Astrocyte (in vitro differentiated cells and primary cell): Measurements from ENCODE around the gene OR52K2. TPM values are rescaled to one million over a fixed set of nuclear protein-coding genes. Genes with fewer than 3 reads are reported as not detected.

ENCODE experiments used
- DNase-seq: peaks from one replicate; pipeline ENCODE4 v3.0.0-alpha.2; 2010; ENCODE audit warnings: low read depth
- FAIRE-seq: peaks from 2 replicates; lab custom pipeline; 2011; peaks lifted over from hg19 to GRCh38; lab: Jason Lieb, UNC
- H2AFZ ChIP-seq: 2 replicates; pipeline ENCODE4 v1.6.0; 2012; ENCODE audit warnings: low read depth, low read length, inconsistent platforms
- H3K27ac ChIP-seq: 2 replicates; pipeline ENCODE4 v1.5.1; 2011; ENCODE audit warnings: low read depth, low read length, inconsistent platforms
- H3K27me3 ChIP-seq: 2 replicates; pipeline ENCODE4 v1.6.0; 2011; ENCODE audit warnings: low read length, inconsistent platforms; ENCODE audit not compliant: insufficient read depth
- H3K36me3 ChIP-seq: 2 replicates; pipeline ENCODE4 v1.5.1; 2011; ENCODE audit warnings: low read length, inconsistent platforms; ENCODE audit not compliant: insufficient read depth
- H3K4me1 ChIP-seq: 2 replicates; pipeline ENCODE4 v1.5.1; 2011; ENCODE audit warnings: low read length, inconsistent platforms; ENCODE audit not compliant: insufficient read depth
- H3K4me2 ChIP-seq: 2 replicates; pipeline ENCODE4 v1.6.0; 2012; ENCODE audit warnings: low read length, inconsistent platforms
- H3K4me3 ChIP-seq: 2 replicates; pipeline ENCODE4 v1.5.1; 2011; ENCODE audit warnings: low read depth, mild to moderate bottlenecking, low read length, inconsistent platforms; ENCODE audit not compliant: insufficient read depth
- H3K79me2 ChIP-seq: 2 replicates; pipeline ENCODE4 v1.6.0; 2012; ENCODE audit warnings: mild to moderate bottlenecking, low read length, inconsistent platforms; ENCODE audit not compliant: insufficient read depth
- H3K9ac ChIP-seq: 2 replicates; pipeline ENCODE4 v1.6.0; 2012; ENCODE audit warnings: mild to moderate bottlenecking, low read length, inconsistent platforms
- H3K9me3 ChIP-seq: 2 replicates; pipeline ENCODE4 v1.5.1; 2012; ENCODE audit warnings: low read depth, mild to moderate bottlenecking, low read length, inconsistent platforms; ENCODE audit not compliant: insufficient read depth
- H4K20me1 ChIP-seq: 2 replicates; pipeline ENCODE4 v1.6.0; 2012; ENCODE audit warnings: low read length, inconsistent platforms; ENCODE audit not compliant: insufficient read depth
- H3K27ac Mint-ChIP-seq: one replicate; pipeline ENCODE4 v1.8.0; 2021; ENCODE audit warnings: mild to moderate bottlenecking, mixed read lengths; ENCODE audit not compliant: unreplicated experiment
- H3K27me3 Mint-ChIP-seq: one replicate; pipeline ENCODE4 v1.8.0; 2021; ENCODE audit warnings: low read depth, mixed read lengths; ENCODE audit not compliant: unreplicated experiment
- H3K36me3 Mint-ChIP-seq: one replicate; pipeline ENCODE4 v1.8.0; 2021; ENCODE audit warnings: low read depth, mixed read lengths; ENCODE audit not compliant: unreplicated experiment
- H3K4me1 Mint-ChIP-seq: one replicate; pipeline ENCODE4 v1.8.0; 2021; ENCODE audit warnings: low read depth, mixed read lengths; ENCODE audit not compliant: unreplicated experiment
- H3K4me3 Mint-ChIP-seq: one replicate; pipeline ENCODE4 v1.8.0; 2021; ENCODE audit warnings: mild to moderate bottlenecking, moderate library complexity, mixed read lengths; ENCODE audit not compliant: unreplicated experiment
- H3K9me3 Mint-ChIP-seq: one replicate; pipeline ENCODE4 v1.8.0; 2021; ENCODE audit warnings: mild to moderate bottlenecking, mixed read lengths; ENCODE audit not compliant: unreplicated experiment
- EZH2 ChIP-seq: IDR thresholded peaks from 2 replicates; pipeline ENCODE4 v1.6.1; 2012; ENCODE audit warnings: mild to moderate bottlenecking, low read length, inconsistent platforms; ENCODE audit not compliant: insufficient read depth
- total RNA-seq: library from RNA; stranded (reverse); gene quantifications from 2 replicates; pipeline ENCODE4 v1.2.1, GENCODE V29; 2021
- TF ChIP-seq, protein P1 (sequence below): IDR thresholded peaks from 2 replicates; pipeline ENCODE4 v1.5.1; 2011; ENCODE audit warnings: low read depth, mild to moderate bottlenecking, inconsistent platforms, low read length, moderate library complexity; ENCODE audit not compliant: insufficient read depth

OR52K2 gene
- total RNA-seq, 1 donor from 2014 or later, result 0.23 TPM

DNA sequence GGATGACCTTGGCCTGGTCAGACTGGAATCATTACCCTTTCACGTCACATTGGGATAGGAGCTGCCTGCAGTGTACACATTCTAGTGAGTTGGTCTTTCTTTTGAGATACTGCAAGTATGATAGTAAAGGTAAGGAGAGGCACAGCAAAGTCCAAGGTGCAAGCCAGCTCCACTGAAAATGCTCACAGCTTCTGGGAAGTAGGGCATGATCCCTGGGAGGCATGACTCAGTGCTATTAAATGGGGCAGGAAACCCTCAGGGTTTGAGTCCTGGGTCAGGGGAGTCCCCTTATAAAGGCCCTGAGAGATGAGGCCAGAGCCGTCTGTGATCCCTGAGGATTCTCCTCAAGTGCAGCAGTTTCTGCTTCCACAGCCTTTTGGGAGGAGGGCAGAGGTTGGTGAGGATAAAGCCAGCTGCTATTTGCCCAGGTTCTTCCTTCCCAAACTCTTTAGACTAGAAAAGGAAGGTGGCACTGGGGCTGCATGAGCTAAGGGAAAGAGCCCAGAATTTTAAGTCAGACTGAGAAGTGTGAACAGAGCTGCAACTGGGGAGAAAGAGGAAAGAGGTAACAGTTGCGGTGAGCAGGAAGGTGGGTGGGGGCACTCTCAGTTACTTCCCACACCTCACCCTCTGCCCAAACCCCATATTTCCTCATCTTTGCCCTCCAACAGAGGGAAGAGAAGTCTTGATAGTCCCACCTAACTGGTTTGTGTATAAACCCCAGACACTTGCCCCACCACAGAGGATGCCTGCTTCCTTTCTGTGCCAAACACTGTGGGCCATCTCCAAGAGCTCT lies 18.9 kb downstream of the OR52K2 start:
- H3K27me3 Mint-ChIP-seq, result no peaks in the 10 kb centered on the region
- H3K27ac ChIP-seq, result no peak overlapping the region
- FAIRE-seq (no peak), DNase-seq (no peak)
- H3K27ac Mint-ChIP-seq, result no peak overlapping the region
- H3K4me1 Mint-ChIP-seq, result peaks cover 3% of the 10 kb centered on the region
- H3K4me1 ChIP-seq, result no peaks in the 10 kb centered on the region
- H3K4me2 ChIP-seq, result no peak overlapping the region
- H3K9me3 Mint-ChIP-seq, result peaks cover 13% of the 10 kb centered on the region
- no peaks in the 10 kb centered on the region for H3K27me3 ChIP-seq
- H3K79me2 ChIP-seq, result no peaks in the 10 kb centered on the region
- H2AFZ ChIP-seq, result no peak overlapping the region
- no peaks in the 10 kb centered on the region for H3K9me3 ChIP-seq
- no peak for TF ChIP-seq EZH2
- TF ChIP-seq, protein P1, sequence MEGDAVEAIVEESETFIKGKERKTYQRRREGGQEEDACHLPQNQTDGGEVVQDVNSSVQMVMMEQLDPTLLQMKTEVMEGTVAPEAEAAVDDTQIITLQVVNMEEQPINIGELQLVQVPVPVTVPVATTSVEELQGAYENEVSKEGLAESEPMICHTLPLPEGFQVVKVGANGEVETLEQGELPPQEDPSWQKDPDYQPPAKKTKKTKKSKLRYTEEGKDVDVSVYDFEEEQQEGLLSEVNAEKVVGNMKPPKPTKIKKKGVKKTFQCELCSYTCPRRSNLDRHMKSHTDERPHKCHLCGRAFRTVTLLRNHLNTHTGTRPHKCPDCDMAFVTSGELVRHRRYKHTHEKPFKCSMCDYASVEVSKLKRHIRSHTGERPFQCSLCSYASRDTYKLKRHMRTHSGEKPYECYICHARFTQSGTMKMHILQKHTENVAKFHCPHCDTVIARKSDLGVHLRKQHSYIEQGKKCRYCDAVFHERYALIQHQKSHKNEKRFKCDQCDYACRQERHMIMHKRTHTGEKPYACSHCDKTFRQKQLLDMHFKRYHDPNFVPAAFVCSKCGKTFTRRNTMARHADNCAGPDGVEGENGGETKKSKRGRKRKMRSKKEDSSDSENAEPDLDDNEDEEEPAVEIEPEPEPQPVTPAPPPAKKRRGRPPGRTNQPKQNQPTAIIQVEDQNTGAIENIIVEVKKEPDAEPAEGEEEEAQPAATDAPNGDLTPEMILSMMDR, result no peak
- no peaks in the 10 kb centered on the region for H3K36me3 ChIP-seq
- no peak overlapping the region for H3K9ac ChIP-seq
- H3K36me3 Mint-ChIP-seq, result no peaks in the 10 kb centered on the region
- no peak overlapping the region for H3K4me3 Mint-ChIP-seq
- H3K4me3 ChIP-seq, result no peak overlapping the region
- H4K20me1 ChIP-seq, result no peaks in the 10 kb centered on the region

DNA sequence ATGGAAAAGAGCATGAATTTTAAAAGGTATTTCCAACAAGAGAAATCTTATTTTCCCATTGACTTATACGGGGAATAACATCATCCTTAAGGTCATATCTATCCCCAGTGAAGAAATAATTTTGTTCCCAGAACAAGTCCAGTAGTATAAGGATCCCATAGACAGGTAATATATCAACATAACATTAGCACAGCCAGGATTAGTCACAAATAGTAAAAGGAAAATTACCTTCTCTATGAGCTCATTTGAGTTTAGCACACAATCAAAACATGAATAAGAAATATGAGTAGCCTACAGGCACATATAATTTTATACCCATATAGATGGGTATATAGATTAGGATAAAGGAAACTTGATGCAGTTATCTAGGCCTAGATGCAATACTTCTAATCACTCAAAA lies 30.5 kb downstream of the OR52K2 start:
- Histone ChIP-seq H2AFZ (no peak overlapping the region), H3K4me3 (no peak overlapping the region), H3K36me3 (no peaks in the 10 kb centered on the region), H3K4me2 (no peak overlapping the region), H4K20me1 (no peaks in the 10 kb centered on the region), H3K9me3 (no peaks in the 10 kb centered on the region), H3K9ac (no peak overlapping the region), H3K4me1 (no peaks in the 10 kb centered on the region), H3K27ac (no peak overlapping the region), H3K79me2 (no peaks in the 10 kb centered on the region), H3K27me3 (peaks cover 2% of the 10 kb centered on the region)
- Mint-ChIP-seq H3K36me3 (no peaks in the 10 kb centered on the region), H3K4me1 (peaks cover 17% of the 10 kb centered on the region), H3K4me3 (no peak overlapping the region), H3K27ac (no peak overlapping the region), H3K9me3 (no peaks in the 10 kb centered on the region), H3K27me3 (no peaks in the 10 kb centered on the region)
- FAIRE-seq (no peak), DNase-seq (no peak)
- no peak for TF ChIP-seq EZH2
- TF ChIP-seq, protein P1, result no peak
